ENCODE measurements around the gene ZMYM2.

The ZMYM2 gene

GRCh38 chr13:19950374-19950773, 8.2 kb upstream of the ZMYM2 start:
- Histone ChIP-seq H3K27me3 (ENCODE audit: insufficient read depth, low read depth) (no peaks in the 10 kb centered on the region), H3K36me3 (ENCODE audit: insufficient read depth) (no peaks in the 10 kb centered on the region), H3K4me2 (no peak overlapping the region), H3K4me1 (ENCODE audit: low read depth, poor library complexity, severe bottlenecking) (no peaks in the 10 kb centered on the region), H4K20me1 (ENCODE audit: insufficient read depth) (no peaks in the 10 kb centered on the region), H3K4me3 (IDR thresholded peaks at IDR 0.05; ENCODE audit: insufficient read depth, low read depth, low read length) (no peak overlapping the region), H3K79me2 (ENCODE audit: insufficient read depth, low read depth) (no peaks in the 10 kb centered on the region), H3K9ac (no peak overlapping the region), H3K27ac (no peak overlapping the region), H2AFZ (ENCODE audit: low read depth) (no peak overlapping the region)
- TF ChIP-seq CTCF (conservative IDR thresholded peaks at IDR 0.05; ENCODE audit: low read depth, low read length), result no peak

- no peaks in the 10 kb centered on the region for H3K79me2 ChIP-seq (ENCODE audit: insufficient read depth, low read depth)
- no peaks in the 10 kb centered on the region for H3K36me3 ChIP-seq (ENCODE audit: insufficient read depth)
- H3K27ac ChIP-seq, result no peak overlapping the region
- H3K9ac ChIP-seq, result no peak overlapping the region
- no peak overlapping the region for H3K4me3 ChIP-seq (IDR thresholded peaks at IDR 0.05; ENCODE audit: insufficient read depth, low read depth, low read length)
- H3K4me1 ChIP-seq (ENCODE audit: low read depth, poor library complexity, severe bottlenecking), result peaks cover 5% of the 10 kb centered on the region
- no peak overlapping the region for H2AFZ ChIP-seq (ENCODE audit: low read depth)
- no peak overlapping the region for H3K4me2 ChIP-seq
- TF ChIP-seq CTCF (conservative IDR thresholded peaks at IDR 0.05; ENCODE audit: low read depth, low read length), result no peak
- H4K20me1 ChIP-seq (ENCODE audit: insufficient read depth), result no peaks in the 10 kb centered on the region
- H3K27me3 ChIP-seq (ENCODE audit: insufficient read depth, low read depth), result no peaks in the 10 kb centered on the region
Measured at GRCh38 chr13:19952850-19953249, 5.7 kb upstream of the ZMYM2 start.

DNA sequence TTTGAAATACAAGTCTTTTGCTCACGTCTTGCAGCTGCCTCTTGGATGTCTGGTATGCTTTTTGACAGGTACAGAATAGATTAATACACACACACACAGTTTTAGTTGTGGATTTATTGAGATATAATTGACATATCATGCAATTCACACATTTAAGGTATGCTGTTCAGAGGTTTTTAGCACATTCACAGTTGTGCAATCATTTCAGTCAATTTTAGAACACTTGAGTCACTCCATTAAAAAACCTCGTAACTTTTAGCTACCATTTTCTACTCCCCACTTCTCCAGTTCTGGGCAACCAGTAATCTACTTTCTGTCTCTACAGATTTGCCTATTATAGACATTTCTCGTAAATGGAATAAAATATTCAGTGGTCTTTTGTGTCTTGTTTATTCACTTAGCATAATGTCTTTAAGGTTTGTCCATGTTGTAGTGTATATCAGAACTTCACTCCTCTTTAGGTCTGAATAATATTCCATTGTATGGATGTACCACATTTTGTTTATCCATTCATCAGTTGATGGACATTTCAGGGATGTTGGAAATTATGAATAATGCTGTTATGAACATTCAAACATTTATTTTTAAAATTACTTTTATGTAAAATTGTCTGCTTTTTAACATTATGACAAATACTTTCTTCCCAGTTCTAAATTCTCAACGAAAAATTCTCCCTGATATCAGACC, 2.5 kb upstream of the ZMYM2 start:
- no peak overlapping the region for H3K27ac ChIP-seq
- no peak overlapping the region for H2AFZ ChIP-seq (ENCODE audit: low read depth)
- peaks cover 7% of the 10 kb centered on the region for H3K79me2 ChIP-seq (ENCODE audit: insufficient read depth, low read depth)
- H3K4me1 ChIP-seq (ENCODE audit: low read depth, poor library complexity, severe bottlenecking), result peaks cover 12% of the 10 kb centered on the region
- no peak overlapping the region for H3K9ac ChIP-seq
- TF ChIP-seq CTCF (conservative IDR thresholded peaks at IDR 0.05; ENCODE audit: low read depth, low read length), result no peak
- no peaks in the 10 kb centered on the region for H3K27me3 ChIP-seq (ENCODE audit: insufficient read depth, low read depth)
- H3K4me2 ChIP-seq, result no peak overlapping the region; the same call in 1 of the 2 replicates
- H3K36me3 ChIP-seq (ENCODE audit: insufficient read depth), result no peaks in the 10 kb centered on the region
- H4K20me1 ChIP-seq (ENCODE audit: insufficient read depth), result no peaks in the 10 kb centered on the region
- no peak overlapping the region for H3K4me3 ChIP-seq (IDR thresholded peaks at IDR 0.05; ENCODE audit: insufficient read depth, low read depth, low read length)

- Histone ChIP-seq H3K9ac (peak overlapping the region; percentile 92), H3K4me2 (peak overlapping the region; percentile 36), H3K27ac (peak overlapping the region; percentile 97), H3K4me1 (ENCODE audit: low read depth, poor library complexity, severe bottlenecking) (peaks cover 24% of the 10 kb centered on the region), H3K27me3 (ENCODE audit: insufficient read depth, low read depth) (no peaks in the 10 kb centered on the region), H3K4me3 (IDR thresholded peaks at IDR 0.05; ENCODE audit: insufficient read depth, low read depth, low read length) (no peak overlapping the region), H4K20me1 (ENCODE audit: insufficient read depth) (0 out of 2 replicates have a peak, but pooled peaks cover 5% of the 10 kb centered on the region), H2AFZ (ENCODE audit: low read depth) (peak overlapping the region; percentile 42), H3K36me3 (ENCODE audit: insufficient read depth) (peaks cover 6% of the 10 kb centered on the region; the same call in 1 of the 2 replicates), H3K79me2 (ENCODE audit: insufficient read depth, low read depth) (peaks cover 20% of the 10 kb centered on the region)
- peak; percentile 64 for TF ChIP-seq CTCF (conservative IDR thresholded peaks at IDR 0.05; ENCODE audit: low read depth, low read length)
Measured at GRCh38 chr13:19957320-19958154, 990 bp upstream of the ZMYM2 start.

Data from KMS-11 (cell line).